Limb (tissue), 2 donors: ENCODE measurements around the gene RFX1.
A peak's percentile ranks its signal among the peaks of the same experiment; 100 is the strongest.
"Not testable (repeated sequence)": the region's sequence is repeated elsewhere in the genome, so short reads cannot be mapped to it uniquely, and the experiment has no call there.

Experiments
- DNase-seq, 2 donors: peaks; one replicate each; pipeline ENCODE4 v3.0.0-alpha.2; 2016; ENCODE audit errors: extremely low spot score in 2 of 2

RFX1 gene

GRCh38 chr19:14006085-14006765 lies at the start of gene RFX1:
Gene RFX1, minus strand, starts transcription at chr19:14006320. Its CDS starts 12,477 bp downstream, at chr19:13993843.
- DNase-seq: peak; percentile 100

- no peak for DNase-seq
These were observed 49.3 kb upstream of the RFX1 start for GRCh38 chr19:14055396-14055795.

DNA sequence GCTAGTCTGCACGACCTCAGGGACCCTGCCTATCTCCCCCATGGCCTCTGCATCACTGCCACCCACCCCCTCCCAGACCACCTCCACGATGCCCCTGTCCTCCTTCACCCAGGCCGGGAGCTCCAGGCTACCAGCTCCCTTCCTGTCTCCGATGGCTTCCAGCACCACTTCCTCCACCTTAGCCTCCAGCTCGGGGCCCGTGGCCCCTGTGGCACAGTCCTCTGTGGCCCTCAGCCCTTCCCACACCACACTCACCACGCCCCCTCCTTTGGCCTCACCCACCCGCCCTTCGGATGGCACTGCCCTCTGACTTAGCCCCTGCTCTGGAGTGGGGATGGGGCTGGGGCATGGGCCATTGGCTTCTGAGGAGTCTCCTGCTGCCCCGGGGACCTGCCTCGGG lies 48.6 kb upstream of the RFX1 start:
- DNase-seq: no peak

DNA sequence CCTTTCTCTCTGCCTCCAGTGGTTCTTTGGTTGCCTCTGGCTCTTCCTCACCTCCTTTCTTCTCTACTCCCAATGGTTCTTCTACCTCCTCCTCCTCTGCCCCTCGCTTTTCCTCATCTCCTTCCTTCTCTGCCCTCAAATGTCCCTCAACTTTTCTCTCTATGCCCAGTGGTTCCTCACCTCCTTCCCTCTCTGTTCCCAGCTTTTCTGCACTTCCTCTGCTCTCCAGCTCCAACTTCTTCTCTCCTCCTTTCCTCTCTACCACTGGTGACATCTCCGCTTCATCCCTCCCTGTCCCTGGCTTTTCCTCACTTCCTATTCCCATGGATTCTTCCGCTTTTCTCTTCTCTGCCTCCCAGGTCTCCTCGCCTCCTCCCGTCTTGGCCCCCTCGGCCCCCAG lies 48.0 kb upstream of the RFX1 start:
- no peak for DNase-seq

DNA sequence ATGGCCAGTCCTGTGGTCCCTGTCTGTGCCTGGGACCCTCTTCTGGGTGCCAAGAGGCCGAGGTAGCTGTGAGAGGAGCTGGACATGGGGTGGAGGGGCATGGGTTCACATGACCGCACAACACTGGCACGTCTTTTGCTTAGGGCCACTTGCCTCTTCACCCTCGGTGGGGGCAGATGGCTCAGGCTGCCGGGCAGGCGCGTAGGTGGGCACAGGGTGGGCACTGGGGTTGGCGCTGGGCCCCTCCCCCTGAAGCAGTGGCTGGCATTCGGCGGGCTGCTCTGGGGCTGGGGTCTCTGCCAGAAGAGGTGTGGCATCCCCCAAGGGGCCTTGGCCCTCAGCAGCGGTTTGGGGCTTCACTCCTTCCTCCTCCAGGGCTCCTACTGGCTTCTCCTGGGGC lies 47.4 kb upstream of the RFX1 start:
- no peak for DNase-seq

GRCh38 chr19:14053032-14053431 lies 46.9 kb upstream of the RFX1 start:
- no peak for DNase-seq

GRCh38 chr19:14052470-14052869 lies 46.4 kb upstream of the RFX1 start:
- no peak for DNase-seq

GRCh38 chr19:14051980-14052379 lies 45.9 kb upstream of the RFX1 start:
- no peak for DNase-seq

GRCh38 chr19:14050961-14051360 lies 44.8 kb upstream of the RFX1 start:
- DNase-seq: not testable (repeated sequence)

GRCh38 chr19:14050512-14050911 lies 44.4 kb upstream of the RFX1 start:
- no peak for DNase-seq

DNA sequence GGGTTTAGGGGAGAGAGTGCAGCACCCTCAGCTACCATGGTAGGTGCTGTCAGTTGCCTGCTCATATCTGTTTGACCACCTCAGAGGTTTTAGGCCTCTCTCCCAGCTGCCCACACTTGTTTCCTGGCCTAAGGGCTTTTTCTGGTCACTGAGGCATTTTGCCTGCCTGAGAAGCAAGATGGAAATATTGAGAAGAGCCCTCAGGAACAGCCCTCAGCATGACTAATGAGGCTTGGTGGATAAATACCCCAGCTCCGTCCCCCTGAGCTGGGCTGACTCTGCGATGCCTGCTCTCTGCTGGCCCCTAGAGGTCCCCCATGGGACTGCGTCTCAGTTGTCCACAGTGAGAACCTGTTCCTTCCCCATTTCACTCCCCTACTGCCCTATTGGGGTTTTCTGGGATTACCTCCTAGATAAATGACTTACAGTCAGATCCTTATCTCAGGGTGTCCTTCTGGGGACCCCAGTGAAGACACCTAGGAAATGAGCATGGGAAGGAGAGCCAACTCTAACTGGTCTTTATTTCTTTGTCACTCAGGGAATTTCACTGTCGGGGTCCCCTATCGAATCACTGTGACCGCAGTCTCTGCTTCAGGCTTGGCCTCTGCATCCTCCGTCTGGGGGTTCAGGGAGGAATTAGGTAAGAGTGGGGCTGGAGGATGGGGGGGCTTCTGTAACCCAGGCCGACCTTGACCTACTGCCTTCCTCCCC lies 42.5 kb upstream of the RFX1 start:
- no peak for DNase-seq

- not testable (repeated sequence) for DNase-seq
These were observed 41.7 kb upstream of the RFX1 start for GRCh38 chr19:14047866-14048265.

- DNase-seq: peak in 1 of 2 donors; percentile 70
These were observed 36.8 kb upstream of the RFX1 start for GRCh38 chr19:14042659-14043608.

DNA sequence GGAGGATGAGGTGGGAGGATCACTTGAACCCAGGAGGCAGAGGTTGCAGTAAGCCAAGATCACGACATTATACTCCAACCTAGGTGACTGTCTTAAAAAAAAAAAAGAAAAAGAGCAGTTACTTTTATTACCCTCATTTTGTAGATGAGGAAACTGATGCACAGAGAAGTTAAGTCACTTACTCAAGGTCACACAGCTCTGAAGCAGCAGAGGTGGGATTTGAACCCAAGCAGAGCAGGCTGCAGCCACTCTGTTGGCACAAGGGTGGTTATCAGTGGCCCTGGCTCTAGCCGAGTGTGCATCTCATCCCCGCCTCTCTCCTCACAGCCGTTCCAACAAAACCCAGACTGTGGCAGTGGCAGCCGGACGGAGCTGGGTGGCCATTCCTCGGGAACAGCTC lies 33.1 kb upstream of the RFX1 start:
- DNase-seq: no peak

- DNase-seq: no peak
These were observed 29.6 kb upstream of the RFX1 start for GRCh38 chr19:14035706-14036105.

- not testable (repeated sequence) for DNase-seq
These were observed 29.0 kb upstream of the RFX1 start for GRCh38 chr19:14035159-14035558.

- no peak for DNase-seq
These were observed 27.8 kb upstream of the RFX1 start for GRCh38 chr19:14033946-14034345.

GRCh38 chr19:14031719-14032480 lies 25.8 kb upstream of the RFX1 start, which contains the start of gene IL27RA:
Gene IL27RA, plus strand, starts transcription at chr19:14031762. Its CDS starts 111 bp downstream, at chr19:14031873.
- DNase-seq: peak; percentile 43 to 81

- DNase-seq: no peak
These were observed 25.0 kb upstream of the RFX1 start for GRCh38 chr19:14030997-14031718.

GRCh38 chr19:14028901-14029300 lies 22.8 kb upstream of the RFX1 start:
- no peak for DNase-seq
